ENCODE data around the gene BTD.

The BTD gene

DNA sequence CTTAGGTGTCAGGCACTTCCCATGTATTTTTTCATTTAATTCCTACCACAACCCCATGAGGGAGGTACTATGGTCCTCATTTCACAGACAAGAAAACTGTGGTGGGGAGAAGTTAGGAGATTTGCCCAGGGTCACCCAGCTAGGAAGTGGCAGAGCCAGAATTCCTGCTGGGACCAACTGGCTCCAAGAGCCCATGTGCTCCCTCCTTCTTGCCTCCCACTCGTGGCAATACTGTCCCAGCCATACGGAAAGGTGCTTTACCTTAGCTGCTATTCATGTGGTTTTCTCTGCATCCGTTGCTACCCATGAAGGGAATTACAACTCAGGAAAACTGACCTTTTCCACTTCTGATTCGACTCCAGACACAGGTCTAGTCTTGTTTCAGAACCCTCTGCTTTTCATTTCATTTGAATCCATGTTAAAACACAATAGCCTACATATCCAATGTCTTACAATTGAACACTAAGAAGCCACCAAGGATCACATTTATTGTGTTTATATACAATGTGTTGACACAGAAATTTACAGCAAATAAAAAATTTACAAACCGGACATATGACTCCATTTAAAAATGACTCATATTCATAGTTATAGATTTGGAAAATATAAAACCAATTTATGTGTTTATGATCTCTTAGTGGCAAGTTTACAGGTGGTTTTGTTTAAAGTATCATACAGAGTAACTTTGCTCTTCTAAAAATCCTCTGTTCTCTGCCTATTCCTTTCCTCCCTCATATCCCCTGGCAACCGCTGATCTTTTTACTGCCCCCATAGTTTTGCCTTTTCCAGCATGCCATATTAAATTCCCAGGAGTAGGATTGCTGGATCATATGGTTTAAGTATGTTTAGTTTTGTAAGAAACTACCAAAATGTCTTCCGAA, 58.8 kb downstream of the BTD start:
- in situ Hi-C loops (cut with MboI; ENCODE audit: low sequenced_read_pairs) = no loop called here

DNA sequence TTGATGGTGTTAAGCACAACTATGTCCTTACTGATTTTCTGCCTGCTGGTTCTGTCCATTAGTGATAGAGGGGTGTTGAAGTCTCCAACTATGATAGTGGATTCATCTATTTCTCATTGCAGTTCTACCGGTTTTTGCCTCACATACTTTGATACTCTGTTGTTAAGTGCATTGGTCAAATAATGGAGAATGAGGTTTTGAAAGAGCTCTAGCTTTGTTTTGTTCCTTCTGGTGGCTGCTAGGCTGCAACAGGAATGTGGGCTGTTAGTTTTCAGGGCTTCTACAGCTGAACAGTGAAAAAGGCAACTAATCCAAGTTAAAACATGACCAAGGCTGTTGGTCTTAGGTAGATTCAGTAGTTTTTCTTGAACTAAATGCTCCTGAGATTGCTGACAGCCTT, 62.6 kb downstream of the BTD start:
- in situ Hi-C loops (cut with MboI; ENCODE audit: low sequenced_read_pairs) = no loop called here

DNA sequence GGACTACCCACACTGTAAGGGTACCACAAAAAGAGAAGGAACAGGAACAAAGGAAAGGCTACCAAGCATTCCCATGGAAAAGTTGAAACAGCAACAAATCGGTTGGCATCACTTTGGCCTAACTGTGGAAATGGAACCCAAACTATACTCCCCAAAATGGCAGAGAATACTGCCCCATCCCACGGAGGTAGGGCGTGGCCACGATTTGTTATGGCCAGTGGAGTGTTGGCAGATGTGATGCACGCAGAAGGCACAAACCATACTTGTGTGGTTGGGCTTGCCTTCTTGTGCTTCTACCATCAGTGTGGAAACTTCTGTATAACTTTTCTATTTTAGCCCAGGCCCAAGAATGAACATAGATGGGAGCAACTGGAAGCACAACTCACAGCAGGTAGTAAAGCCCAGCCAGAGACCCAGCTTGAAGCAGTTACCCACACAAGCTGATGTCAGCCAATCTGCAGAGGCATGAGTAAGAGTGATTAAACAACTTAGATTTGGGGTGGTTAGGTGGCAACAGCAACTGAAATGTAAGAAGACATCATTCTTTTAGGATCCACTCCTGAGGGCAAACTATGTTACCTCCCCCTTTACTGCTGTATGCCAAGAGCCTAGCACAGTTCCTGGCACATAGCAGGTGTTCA, 64.1 kb downstream of the BTD start:
- in situ Hi-C loops (cut with MboI; ENCODE audit: low sequenced_read_pairs) = no loop called here

DNA sequence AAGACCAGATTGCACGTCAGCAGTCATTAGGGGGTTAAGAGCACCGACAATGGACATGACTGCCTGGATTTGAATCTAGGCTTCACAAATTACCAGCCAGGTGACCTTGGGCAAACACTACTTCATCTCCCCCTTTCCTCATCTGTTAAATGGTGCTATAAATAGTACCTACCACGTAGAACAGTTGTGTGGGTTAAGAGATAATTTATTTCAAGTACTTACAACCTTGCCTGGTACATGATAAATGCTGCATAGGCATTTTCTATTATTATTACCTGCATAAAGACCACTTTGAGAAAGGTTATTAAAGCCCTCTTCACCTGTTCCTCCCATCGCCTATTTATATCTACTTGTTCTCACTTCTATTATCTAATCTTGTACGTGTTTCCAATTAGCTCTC, 64.7 kb downstream of the BTD start:
- in situ Hi-C loops (cut with MboI; ENCODE audit: low sequenced_read_pairs) = no loop called here

DNA sequence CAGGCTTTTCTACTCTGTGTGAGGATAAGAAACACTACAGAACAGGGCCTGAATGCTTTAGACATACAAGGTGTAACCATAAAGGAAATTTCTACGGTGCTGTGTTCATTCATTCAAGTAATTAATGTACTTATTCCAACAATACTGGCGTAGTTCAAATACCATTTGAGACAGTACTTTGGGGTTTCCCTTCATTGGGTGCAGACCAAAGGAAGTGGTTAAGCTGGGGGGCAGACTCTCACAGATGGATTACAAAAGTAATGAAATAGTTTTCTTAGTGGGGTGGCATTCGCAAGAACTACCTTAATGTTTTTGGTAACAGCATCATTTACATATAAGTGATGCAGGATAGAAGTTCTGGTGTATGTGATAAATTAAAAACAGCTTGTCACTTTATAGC, 65.9 kb downstream of the BTD start:
- in situ Hi-C loops (cut with MboI; ENCODE audit: low sequenced_read_pairs) = no loop called here

DNA sequence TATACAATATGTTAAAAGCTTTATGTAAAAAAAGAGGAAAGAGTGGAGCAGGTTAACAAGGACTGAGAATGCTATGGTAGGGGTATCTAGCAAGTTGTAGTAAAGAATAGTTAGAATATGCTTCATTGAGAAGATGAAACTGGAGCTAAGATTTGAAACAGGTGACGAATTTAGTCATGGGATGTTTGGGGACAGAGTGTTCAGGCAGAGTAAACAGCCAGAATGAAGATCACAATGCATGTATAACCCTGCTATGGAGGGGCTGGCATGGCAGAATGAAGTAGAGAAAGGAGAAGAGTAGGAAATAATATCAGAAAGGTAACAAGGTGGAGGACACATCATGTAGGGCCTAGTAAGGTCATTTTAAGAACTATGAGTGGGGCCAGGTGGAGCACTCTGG, 72.0 kb downstream of the BTD start:
- in situ Hi-C loops (cut with MboI; ENCODE audit: low sequenced_read_pairs) = no loop called here

DNA sequence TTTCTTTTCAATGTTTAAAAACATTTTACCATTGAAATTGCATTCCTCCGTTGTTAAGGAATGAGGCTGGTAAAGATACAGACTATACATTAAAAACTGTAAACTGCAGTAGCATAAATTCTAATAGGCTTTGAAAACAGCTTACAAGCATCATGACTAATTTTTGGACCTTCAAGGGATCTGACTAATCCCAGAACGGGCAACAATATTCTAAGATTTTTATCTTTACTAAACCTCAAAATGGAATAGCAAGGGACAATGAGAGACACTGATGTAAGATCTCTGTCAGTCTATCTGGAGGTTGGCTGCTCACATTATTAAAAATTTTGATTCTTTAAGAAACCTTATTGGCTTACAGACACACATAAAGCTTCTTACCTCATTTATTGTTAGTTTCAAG, 74.7 kb downstream of the BTD start:
- in situ Hi-C loops (cut with MboI; ENCODE audit: low sequenced_read_pairs) = no loop called here

DNA sequence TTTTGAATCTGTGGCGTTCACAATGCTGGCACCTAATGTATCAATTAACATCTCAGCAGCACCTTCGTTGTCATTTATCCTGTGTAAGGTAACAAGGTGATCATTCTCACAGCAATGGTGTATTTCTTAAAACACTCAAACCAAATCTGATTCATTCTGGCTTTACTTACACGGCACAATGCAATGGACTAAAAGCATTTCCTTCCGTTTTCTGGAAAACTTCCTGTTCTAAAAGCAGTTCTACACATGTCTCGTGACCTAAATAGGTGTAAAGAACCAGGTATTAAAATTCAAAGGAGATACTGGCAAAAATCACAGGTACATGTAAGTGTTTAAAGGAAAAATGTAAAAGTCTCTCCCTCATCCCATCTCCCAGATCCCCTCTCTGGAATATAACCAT, 77.8 kb downstream of the BTD start:
- in situ Hi-C loops (cut with MboI; ENCODE audit: low sequenced_read_pairs) = no loop called here

DNA sequence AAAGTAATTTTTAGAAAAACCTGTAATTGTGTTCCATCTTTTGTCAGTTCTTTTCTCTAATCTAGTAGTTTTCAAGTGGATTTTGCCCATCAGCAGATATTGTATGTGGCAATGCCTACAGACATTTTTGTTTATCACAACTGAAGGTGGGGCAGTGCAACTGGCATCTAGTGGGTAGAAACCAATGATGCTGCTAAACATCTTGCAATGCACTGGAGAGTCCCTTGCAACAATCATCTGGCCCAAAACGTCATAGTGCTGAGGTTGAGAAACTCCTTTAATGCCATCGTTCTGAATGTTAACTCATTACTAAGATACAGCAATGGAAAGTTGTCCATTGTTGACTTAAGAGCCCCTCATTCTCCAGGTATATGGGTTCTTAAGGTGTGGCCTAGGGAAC, 80.1 kb downstream of the BTD start:
- in situ Hi-C loops (cut with MboI; ENCODE audit: low sequenced_read_pairs) = no loop called here

DNA sequence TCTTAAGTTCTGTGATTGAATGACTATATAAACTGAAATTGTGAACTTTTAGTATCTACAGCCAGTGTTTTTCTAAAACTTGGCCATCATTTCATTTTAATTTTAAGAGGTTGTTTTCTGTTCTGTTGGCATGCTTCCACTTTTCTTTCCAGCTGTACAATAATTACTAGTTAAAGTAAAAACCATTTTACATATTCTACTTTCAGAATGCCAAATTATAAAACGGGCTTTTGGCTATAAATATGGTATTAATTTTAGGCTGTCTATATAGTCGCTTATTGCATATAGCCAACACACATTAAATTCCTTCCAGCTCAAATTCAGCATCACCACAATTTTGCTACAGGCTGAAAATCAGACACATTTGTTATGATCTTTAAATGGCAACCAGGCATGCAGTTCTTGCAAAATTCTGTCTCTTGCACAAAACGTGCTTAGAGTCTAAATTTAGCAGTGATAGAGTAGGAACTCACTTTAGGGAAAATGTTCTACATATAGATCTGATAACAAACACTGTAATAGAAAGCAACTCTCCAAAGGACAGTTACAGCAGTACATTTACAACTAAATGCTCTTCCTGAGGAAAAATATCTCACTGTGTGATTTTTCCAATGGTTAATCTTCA, 81.1 kb downstream of the BTD start:
- in situ Hi-C loops (cut with MboI; ENCODE audit: low sequenced_read_pairs) = no loop called here

DNA sequence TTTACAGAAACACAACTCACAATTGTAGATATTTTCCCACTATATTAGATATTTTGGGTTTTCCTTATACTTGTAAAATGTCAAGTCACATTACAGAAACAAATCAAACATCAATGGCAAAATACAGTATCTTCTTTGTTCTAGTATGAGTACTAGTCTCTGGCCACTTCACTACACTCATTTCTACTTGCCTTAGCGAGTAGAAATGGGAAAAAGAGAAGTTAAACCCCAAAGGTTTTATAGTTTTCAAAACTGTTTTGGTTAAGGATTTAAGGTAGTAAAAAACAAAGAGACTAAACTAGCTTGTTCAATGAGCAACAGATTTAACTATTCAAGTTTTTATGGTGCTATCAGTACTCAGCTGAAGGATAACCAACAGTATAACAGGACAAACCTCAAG, 81.7 kb downstream of the BTD start:
- in situ Hi-C loops (cut with MboI; ENCODE audit: low sequenced_read_pairs) = no loop called here

DNA sequence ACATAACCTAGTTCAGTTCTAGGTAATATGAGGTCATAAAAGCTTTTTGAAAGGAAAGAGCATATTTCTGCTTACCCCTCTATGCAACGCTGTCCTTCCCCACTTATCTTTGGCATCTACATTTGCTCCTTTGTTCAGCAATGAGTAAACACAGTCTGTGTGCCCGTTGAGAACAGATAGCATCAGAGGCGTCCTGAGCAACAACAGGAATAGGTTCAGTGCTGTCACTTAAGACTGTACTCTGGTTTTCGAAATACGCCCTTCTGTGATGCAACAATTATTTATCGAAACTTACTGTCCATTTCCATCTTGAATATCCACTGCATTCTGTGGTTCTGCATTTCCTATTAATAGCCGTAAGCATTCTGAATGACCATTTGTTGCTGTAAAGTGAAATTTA, 84.4 kb downstream of the BTD start:
- in situ Hi-C loops (cut with MboI; ENCODE audit: low sequenced_read_pairs) = no loop called here

DNA sequence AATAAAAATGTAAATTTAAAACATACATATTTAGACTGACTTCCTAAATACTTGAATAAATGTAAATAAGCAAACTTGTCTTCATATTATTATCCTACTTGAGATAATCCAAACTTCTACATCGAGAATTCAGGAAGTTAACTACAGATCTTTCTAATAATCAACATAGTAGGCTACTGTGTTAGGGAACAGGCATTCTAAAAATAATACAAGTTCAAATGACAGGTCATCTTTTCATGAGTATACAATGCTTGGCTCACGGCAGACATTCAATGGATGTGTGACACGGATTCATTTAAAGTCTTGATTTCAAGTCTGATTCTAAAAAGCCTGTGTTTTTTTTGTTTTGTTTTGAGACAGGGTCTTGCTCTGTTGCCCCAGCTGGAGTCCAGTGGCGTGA, 88.7 kb downstream of the BTD start:
- in situ Hi-C loops (cut with MboI; ENCODE audit: low sequenced_read_pairs) = no loop called here

DNA sequence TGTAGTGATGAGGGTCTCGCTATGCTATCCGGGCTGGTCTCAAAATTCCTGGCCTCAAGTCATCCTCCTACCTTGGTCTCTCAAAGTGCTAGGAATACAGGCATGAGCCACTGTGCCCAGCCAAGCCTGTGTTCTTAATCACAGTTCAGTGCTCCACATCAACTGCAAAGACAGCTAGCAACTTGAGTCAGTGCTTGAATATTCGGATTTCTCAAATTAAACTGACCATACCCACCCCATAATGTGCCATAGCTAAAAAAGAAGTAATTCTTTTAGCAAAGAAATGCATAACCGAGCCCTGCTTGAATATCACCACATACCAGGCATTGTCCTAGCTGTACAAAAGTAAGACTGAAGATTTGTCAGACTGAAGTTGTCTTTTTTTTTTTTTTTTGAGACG, 89.2 kb downstream of the BTD start:
- in situ Hi-C loops (cut with MboI; ENCODE audit: low sequenced_read_pairs) = no loop called here

DNA sequence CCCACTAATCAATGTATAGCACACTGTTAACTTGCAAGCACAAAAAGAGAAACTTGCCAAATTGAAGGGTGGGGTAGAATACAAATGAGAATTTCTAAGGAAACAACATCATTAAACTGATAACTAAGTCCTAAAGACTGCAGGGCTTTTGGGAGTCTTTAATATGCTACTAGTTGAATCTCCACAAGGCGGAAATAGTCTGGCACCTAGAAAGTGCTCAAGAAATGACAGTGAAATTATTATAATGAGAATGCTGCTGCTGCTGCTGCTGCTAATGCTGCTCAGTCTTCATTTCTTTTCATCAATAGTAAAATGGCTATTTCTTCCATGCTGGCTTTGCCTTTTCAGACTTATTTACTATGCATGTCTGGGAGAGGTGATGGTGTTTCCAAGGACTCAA, 91.8 kb downstream of the BTD start:
- in situ Hi-C loops (cut with MboI; ENCODE audit: low sequenced_read_pairs) = no loop called here

DNA sequence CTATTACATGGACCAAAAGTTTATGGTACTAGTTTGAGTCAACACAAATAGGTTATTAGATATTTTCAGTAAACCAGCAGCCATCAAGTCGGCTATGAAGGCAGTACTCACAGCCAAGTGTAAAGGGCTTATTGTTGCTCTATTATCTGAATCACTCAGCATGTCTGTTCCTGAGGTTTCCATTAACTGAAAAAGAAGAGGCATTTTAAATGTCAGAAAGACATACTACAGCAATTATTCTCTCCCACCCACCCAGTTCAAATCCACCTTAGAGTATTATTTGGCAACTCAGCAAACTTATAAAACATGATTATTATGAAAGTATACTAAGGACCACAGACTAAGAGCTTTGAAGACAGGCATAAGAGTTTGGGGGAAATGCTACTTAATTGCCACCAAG, 93.1 kb downstream of the BTD start:
- in situ Hi-C loops (cut with MboI; ENCODE audit: low sequenced_read_pairs) = no loop called here

Data from HL-60/S4 treated with phorbol 12-myristate 13-acetate at 8.2 ng/mL for 4 days and 3 days (cell line).